Measurements from ENCODE around the gene DEGS2.
"Not testable (repeated sequence)": the region's sequence is repeated elsewhere in the genome, so short reads cannot be mapped to it uniquely, and the experiment has no call there.

Gene DEGS2

DNA sequence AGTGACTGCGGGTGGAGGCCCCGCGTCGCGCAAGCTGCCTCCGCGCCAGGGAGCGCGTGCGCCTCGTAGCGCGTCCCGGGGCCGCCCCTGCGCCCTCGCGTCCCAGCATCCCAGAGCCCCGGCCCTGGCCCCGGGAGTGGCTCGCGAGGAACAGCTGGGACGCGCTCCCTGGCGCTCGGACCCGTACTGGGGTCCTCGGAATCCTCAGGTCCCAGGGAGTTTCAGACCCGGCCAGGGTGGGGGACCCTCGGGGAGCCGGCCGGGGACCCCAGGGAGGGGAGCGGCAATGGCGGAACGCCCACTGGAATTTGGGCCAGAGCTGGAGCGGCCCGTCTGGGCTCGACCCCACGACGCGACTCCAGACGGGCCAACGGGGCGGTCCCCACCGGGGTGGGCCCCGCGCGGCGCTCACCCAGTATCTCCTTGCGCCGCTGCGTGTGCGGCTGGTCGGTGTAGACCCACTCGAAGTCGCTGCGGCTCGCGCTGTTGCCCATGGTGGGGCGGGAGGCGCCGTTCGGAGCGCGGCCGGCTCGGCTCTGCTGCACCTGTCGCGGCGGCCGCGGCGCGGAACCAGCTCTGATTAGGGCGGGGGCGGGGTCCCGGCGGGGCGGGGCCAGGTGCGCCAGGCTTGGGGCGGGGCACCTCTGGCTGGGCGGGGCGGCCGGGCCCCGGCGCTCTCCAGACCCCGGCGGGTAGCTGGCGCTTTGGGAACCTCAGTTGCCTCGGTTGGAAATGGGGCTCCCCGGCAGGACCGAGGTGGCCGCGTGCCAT lies at the start of gene DEGS2:
Gene DEGS2 (minus strand): TSS at position 552 of the 771 bp plus-strand sequence. CDS start 58 bp downstream, at position 494.
- peak; percentile 84 for DNase-seq

- not testable (repeated sequence) for DNase-seq
Measured at GRCh38 chr14:100208136-100208535, 48.7 kb upstream of the DEGS2 start.

DNA sequence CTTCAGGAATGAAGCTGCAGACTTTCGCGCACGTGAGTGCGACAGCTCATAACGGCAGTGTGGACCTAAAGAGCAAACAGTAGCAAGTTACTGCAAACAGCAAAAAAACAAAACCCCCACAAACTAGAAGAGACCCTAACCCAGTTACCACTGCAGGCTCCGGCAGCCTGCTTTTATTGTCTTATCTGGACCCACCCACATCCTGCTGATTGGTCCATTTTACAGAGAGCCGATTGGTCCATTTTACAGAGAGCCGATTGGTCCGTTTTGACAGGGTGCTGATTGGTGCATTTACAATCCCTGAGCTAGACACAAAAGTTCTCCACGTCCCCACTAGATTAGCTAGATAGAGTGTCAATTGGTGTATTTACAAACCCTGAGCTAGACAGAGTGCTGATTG lies 48.1 kb upstream of the DEGS2 start:
- not testable (repeated sequence) for DNase-seq

GRCh38 chr14:100204835-100205167 lies 45.4 kb upstream of the DEGS2 start:
- not testable (repeated sequence) for DNase-seq

- no peak for DNase-seq
Measured at GRCh38 chr14:100203962-100204834, 44.8 kb upstream of the DEGS2 start.

DNA sequence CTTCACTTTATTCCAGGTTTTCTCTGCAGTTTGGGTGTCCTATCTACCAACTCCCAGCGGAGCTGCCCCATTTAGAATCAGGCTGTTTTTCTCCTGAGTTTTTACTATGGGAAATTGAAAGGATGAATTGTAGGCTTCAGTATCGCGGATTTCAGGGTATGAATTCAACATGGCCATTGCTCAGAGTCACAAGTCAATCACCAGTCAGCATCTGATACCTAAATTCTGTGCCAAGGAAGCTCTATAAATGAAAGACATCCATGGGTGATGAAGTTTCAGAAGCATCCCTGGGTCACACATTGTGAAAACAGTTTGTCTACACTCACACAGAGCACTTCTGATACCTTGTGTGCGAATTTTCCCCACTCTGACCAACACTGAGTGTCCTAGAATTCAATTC lies 43.7 kb upstream of the DEGS2 start:
- no peak for DNase-seq

DNA sequence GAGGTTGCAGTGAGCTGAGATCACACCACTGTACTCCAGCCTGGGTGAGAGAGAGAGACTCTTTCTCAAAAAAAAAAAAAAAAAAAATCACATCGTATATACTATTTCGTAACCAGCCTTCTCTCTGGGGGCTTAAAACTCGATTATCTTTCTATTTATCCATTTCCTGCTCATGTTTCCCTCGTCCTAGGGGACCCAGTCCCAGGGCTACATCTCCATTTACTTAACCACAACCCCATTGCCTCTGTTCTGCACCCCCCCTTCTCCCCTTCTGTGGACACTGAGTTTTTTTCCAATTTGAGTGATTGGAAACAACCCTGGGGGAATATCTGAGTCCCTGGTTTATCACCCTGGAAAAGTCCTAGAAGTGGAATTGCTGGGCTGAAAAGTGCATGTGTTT lies 43.3 kb upstream of the DEGS2 start:
- DNase-seq: no peak

- no peak for DNase-seq
Measured at GRCh38 chr14:100201701-100202100, 42.3 kb upstream of the DEGS2 start.

DNA sequence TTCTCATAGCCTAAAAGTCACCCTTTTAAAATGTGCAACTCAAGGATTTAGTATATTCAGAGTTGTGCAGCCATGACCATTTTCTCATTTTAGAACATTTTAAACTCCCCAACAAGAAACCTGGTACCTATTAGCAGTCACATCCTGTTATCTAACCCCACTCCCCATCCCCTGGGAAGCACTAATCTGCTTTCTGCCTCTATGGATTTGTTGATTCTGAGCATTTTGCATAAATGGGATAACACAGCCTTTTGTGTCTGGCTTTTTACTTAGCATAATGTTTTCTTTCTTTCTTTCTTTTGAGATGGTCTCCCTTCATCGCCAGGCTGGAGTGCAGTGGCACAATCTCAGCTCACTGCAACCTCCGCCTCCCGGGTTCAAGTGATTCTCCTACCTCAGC lies 40.9 kb upstream of the DEGS2 start:
- DNase-seq: no peak

DNA sequence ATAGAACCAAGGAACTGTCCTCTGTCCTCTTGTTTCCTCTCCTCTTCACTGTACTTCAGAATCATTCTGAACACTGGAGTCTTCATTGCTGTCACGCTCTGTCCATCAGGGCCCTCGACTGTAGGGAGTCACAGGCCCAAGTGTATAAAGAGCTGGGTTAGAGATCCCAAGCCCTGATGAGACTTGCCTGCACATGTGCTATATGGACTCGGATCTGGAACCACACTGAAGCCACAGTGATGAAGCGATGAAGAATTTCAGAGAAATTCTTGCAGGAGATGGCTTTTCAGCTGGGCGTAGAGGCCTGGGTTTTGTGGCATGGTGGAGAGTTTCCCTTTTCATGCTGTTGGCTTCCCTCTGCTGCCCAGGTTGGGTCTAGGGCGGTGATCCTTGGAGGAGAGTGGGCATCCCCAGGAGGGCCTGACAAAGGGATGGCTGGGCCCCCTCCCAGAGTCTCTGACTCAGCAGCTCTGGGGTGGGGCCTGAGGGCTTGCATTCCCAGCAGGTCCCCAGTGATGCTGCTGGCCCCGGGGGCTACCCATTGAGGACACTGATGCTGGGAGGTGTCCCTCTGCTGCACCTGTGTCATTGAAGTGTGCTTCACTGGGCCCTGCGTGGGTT lies 39.9 kb upstream of the DEGS2 start:
- DNase-seq: no peak

GRCh38 chr14:100193417-100194357 lies 34.2 kb upstream of the DEGS2 start:
- no peak for DNase-seq

- DNase-seq: peak; percentile 100
Measured at GRCh38 chr14:100192672-100193416, 33.4 kb upstream of the DEGS2 start.

DNA sequence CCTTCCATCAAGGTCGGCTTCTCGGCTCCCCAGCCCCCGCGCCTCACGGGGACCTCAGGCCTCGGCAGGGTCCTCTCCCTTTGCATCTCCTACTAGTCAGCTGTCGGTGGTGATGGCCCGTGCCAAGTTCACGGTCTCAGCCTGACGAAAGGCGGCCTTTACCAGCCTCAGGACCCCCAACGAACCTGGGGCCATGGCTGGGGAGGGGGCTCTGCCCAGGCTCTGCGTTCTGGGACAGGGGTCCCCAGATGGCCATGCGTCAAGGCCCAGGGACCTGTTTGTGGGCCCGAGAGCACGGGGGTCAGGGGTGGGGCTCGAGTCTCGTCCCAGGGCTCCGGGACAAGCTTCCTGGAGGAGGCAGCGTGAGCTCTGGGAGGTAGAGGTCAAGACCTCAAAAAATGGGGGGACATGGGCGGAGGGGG lies 32.8 kb upstream of the DEGS2 start:
- DNase-seq: no peak

- DNase-seq: no peak
Measured at GRCh38 chr14:100191584-100192249, 32.3 kb upstream of the DEGS2 start.

DNA sequence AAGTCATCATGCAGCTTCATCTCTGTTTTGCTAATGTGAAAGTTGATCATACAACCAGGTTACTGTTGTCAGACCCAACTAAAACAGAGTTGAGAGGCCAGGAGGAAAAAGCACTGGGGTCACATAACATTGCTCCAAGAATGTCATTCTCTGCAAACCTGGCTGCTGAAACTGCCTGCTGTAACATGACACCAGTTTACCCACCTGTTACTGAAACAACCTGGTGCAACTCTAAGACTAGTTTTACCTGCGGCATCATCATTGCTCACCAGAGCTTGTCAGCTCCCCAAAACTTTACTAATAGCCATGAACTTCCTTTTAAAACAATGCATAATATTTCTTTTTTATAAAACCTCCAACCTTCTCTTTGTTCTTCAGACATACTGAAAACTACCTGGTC lies 30.7 kb upstream of the DEGS2 start:
- DNase-seq: no peak

GRCh38 chr14:100188392-100189030 lies 29.1 kb upstream of the DEGS2 start:
- no peak for DNase-seq

GRCh38 chr14:100187247-100187833 lies 27.9 kb upstream of the DEGS2 start:
- no peak for DNase-seq

GRCh38 chr14:100181876-100182551 lies 22.6 kb upstream of the DEGS2 start:
- DNase-seq: not testable (repeated sequence)

- DNase-seq: not testable (repeated sequence)
Measured at GRCh38 chr14:100180671-100181070, 21.2 kb upstream of the DEGS2 start.

DNA sequence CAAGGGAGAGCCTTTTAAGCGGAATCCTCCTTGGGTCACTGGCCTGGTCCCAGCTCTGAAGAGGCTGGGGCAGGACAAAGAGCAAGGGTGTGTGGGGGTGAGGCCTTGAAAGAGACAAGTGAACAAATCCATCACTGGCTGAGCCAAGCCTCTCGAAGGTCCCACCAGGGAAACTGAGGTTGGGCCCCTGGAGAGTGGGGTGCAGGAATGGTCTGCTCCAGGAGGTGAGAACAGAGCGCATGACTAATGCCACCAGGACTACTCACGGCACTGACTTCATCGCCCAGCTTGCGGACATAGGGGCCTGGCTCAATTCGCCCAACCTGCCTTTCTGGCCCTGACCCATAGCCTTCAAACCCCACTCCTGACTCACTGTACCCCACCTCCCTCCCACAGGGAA lies 19.2 kb upstream of the DEGS2 start:
- DNase-seq: no peak

All from activated CD8-positive, alpha-beta memory T cell treated with anti-CD3 and anti-CD28 coated beads for 24 hours (primary cell).